Measurements from ENCODE around the gene TMEM185B.

Gene TMEM185B

GRCh38 chr2:120231974-120232635, 8.9 kb upstream of the TMEM185B start:
- Histone ChIP-seq H2BK15ac (replicated peaks; ENCODE audit: low read depth) (no peak overlapping the region), H3K79me1 (ENCODE audit: low read length) (no peaks in the 10 kb centered on the region), H4K8ac (ENCODE audit: low read depth, low read length) (no peak overlapping the region), H3K27ac (ENCODE audit: low read depth, low read length) (no peak overlapping the region), H3K27me3 (ENCODE audit: insufficient read depth, low read length, poor library complexity) (no peaks in the 10 kb centered on the region), H3K4me3 (ENCODE audit: low read length) (no peak overlapping the region), H3K9ac (ENCODE audit: low read length) (no peak overlapping the region), H2BK120ac (ENCODE audit: low read depth, low read length) (no peak overlapping the region), H2BK5ac (ENCODE audit: low read length) (no peak overlapping the region), H3K36me3 (ENCODE audit: control insufficient read depth, insufficient read depth, low read length) (no peaks in the 10 kb centered on the region), H3K4me1 (ENCODE audit: control insufficient read depth, low read depth, low read length) (no peaks in the 10 kb centered on the region), H3K79me2 (ENCODE audit: control insufficient read depth, insufficient read depth, low read length) (no peaks in the 10 kb centered on the region), H3K23ac (ENCODE audit: low read length) (no peak overlapping the region), H3K4me2 (ENCODE audit: low read length) (no peak overlapping the region), H3K18ac (ENCODE audit: low read length) (no peak overlapping the region), H4K5ac (ENCODE audit: low read length) (no peak overlapping the region), H3K56ac (ENCODE audit: low read length) (no peak overlapping the region), H2AK5ac (ENCODE audit: low read length) (no peak overlapping the region), H3K4ac (ENCODE audit: low read depth, low read length) (no peak overlapping the region)
- WGBS (ENCODE audit: extremely low coverage, insufficient coverage, low lambda C conversion rate) = no CpG with 5 or more reads among the region's 15 CpGs
- no peak for DNase-seq

- Histone ChIP-seq H2BK120ac (ENCODE audit: low read depth, low read length) (no peak overlapping the region), H3K4me3 (ENCODE audit: low read length) (no peak overlapping the region), H3K4me2 (ENCODE audit: low read length) (no peak overlapping the region), H3K56ac (ENCODE audit: low read length) (no peak overlapping the region), H3K4ac (ENCODE audit: low read depth, low read length) (no peak overlapping the region), H3K9ac (ENCODE audit: low read length) (no peak overlapping the region), H3K23ac (ENCODE audit: low read length) (no peak overlapping the region), H3K36me3 (ENCODE audit: control insufficient read depth, insufficient read depth, low read length) (no peaks in the 10 kb centered on the region), H3K27ac (ENCODE audit: low read depth, low read length) (no peak overlapping the region), H2AK5ac (ENCODE audit: low read length) (no peak overlapping the region), H3K4me1 (ENCODE audit: control insufficient read depth, low read depth, low read length) (no peaks in the 10 kb centered on the region), H3K79me1 (ENCODE audit: low read length) (no peaks in the 10 kb centered on the region), H2BK15ac (replicated peaks; ENCODE audit: low read depth) (no peak overlapping the region), H3K18ac (ENCODE audit: low read length) (no peak overlapping the region), H2BK5ac (ENCODE audit: low read length) (no peak overlapping the region), H3K79me2 (ENCODE audit: control insufficient read depth, insufficient read depth, low read length) (no peaks in the 10 kb centered on the region), H4K8ac (ENCODE audit: low read depth, low read length) (no peak overlapping the region), H4K5ac (ENCODE audit: low read length) (no peak overlapping the region), H3K27me3 (ENCODE audit: insufficient read depth, low read length, poor library complexity) (no peaks in the 10 kb centered on the region)
- WGBS (ENCODE audit: extremely low coverage, insufficient coverage, low lambda C conversion rate) = no CpG with 5 or more reads among the region's 4 CpGs
- no peak for DNase-seq
Observed at GRCh38 chr2:120231564-120231973, 8.4 kb upstream of the TMEM185B start.

- H3K79me1 ChIP-seq (ENCODE audit: low read length) = no peaks in the 10 kb centered on the region
- no CpG with 5 or more reads among the region's 17 CpGs for WGBS (ENCODE audit: extremely low coverage, insufficient coverage, low lambda C conversion rate)
Observed at GRCh38 chr2:120230515-120231471, 7.6 kb upstream of the TMEM185B start.

GRCh38 chr2:120229341-120229740, 6.1 kb upstream of the TMEM185B start:
- no peak for DNase-seq
- no peaks in the 10 kb centered on the region for H3K36me3 ChIP-seq (ENCODE audit: control insufficient read depth, insufficient read depth, low read length)
- H3K9ac ChIP-seq (ENCODE audit: low read length) = no peak overlapping the region
- H2AK5ac ChIP-seq (ENCODE audit: low read length) = no peak overlapping the region
- no peak overlapping the region for H4K5ac ChIP-seq (ENCODE audit: low read length)
- no peaks in the 10 kb centered on the region for H3K79me1 ChIP-seq (ENCODE audit: low read length)
- no CpG with 5 or more reads among the region's 10 CpGs for WGBS (ENCODE audit: extremely low coverage, insufficient coverage, low lambda C conversion rate)
- no peak overlapping the region for H3K4ac ChIP-seq (ENCODE audit: low read depth, low read length)
- H3K27me3 ChIP-seq (ENCODE audit: insufficient read depth, low read length, poor library complexity) = no peaks in the 10 kb centered on the region
- H3K56ac ChIP-seq (ENCODE audit: low read length) = no peak overlapping the region
- no peak overlapping the region for H3K23ac ChIP-seq (ENCODE audit: low read length)
- H2BK5ac ChIP-seq (ENCODE audit: low read length) = no peak overlapping the region
- no peak overlapping the region for H3K4me2 ChIP-seq (ENCODE audit: low read length)
- H3K4me3 ChIP-seq (ENCODE audit: low read length) = no peak overlapping the region
- H3K27ac ChIP-seq (ENCODE audit: low read depth, low read length) = no peak overlapping the region
- no peak overlapping the region for H4K8ac ChIP-seq (ENCODE audit: low read depth, low read length)
- H3K18ac ChIP-seq (ENCODE audit: low read length) = no peak overlapping the region
- H3K4me1 ChIP-seq (ENCODE audit: control insufficient read depth, low read depth, low read length) = no peaks in the 10 kb centered on the region
- H3K79me2 ChIP-seq (ENCODE audit: control insufficient read depth, insufficient read depth, low read length) = no peaks in the 10 kb centered on the region
- H2BK120ac ChIP-seq (ENCODE audit: low read depth, low read length) = no peak overlapping the region
- H2BK15ac ChIP-seq (replicated peaks; ENCODE audit: low read depth) = no peak overlapping the region

More at GRCh38 chr2:120230515-120231471, 7.6 kb upstream of the TMEM185B start:
- no peak overlapping the region for H3K9ac ChIP-seq (ENCODE audit: low read length)
- H3K27ac ChIP-seq (ENCODE audit: low read depth, low read length) = no peak overlapping the region
- H3K4me3 ChIP-seq (ENCODE audit: low read length) = no peak overlapping the region
- H2BK120ac ChIP-seq (ENCODE audit: low read depth, low read length) = no peak overlapping the region
- H3K56ac ChIP-seq (ENCODE audit: low read length) = no peak overlapping the region
- H3K18ac ChIP-seq (ENCODE audit: low read length) = no peak overlapping the region
- H3K4me2 ChIP-seq (ENCODE audit: low read length) = no peak overlapping the region
- no peaks in the 10 kb centered on the region for H3K27me3 ChIP-seq (ENCODE audit: insufficient read depth, low read length, poor library complexity)
- H4K5ac ChIP-seq (ENCODE audit: low read length) = no peak overlapping the region
- no peak overlapping the region for H2BK15ac ChIP-seq (replicated peaks; ENCODE audit: low read depth)
- H3K4ac ChIP-seq (ENCODE audit: low read depth, low read length) = no peak overlapping the region
- DNase-seq = no peak
- no peaks in the 10 kb centered on the region for H3K79me2 ChIP-seq (ENCODE audit: control insufficient read depth, insufficient read depth, low read length)
- H4K8ac ChIP-seq (ENCODE audit: low read depth, low read length) = no peak overlapping the region
- H2BK5ac ChIP-seq (ENCODE audit: low read length) = no peak overlapping the region
- H2AK5ac ChIP-seq (ENCODE audit: low read length) = no peak overlapping the region
- H3K36me3 ChIP-seq (ENCODE audit: control insufficient read depth, insufficient read depth, low read length) = no peaks in the 10 kb centered on the region
- H3K23ac ChIP-seq (ENCODE audit: low read length) = no peak overlapping the region
- H3K4me1 ChIP-seq (ENCODE audit: control insufficient read depth, low read depth, low read length) = no peaks in the 10 kb centered on the region

GRCh38 chr2:120228503-120228902, 5.3 kb upstream of the TMEM185B start:
- no peak for DNase-seq
- no peak overlapping the region for H3K56ac ChIP-seq (ENCODE audit: low read length)
- no peaks in the 10 kb centered on the region for H3K27me3 ChIP-seq (ENCODE audit: insufficient read depth, low read length, poor library complexity)
- no peak overlapping the region for H3K27ac ChIP-seq (ENCODE audit: low read depth, low read length)
- H2BK120ac ChIP-seq (ENCODE audit: low read depth, low read length) = no peak overlapping the region
- no peak overlapping the region for H3K9ac ChIP-seq (ENCODE audit: low read length)
- no peak overlapping the region for H3K4me3 ChIP-seq (ENCODE audit: low read length)
- no peak overlapping the region for H3K23ac ChIP-seq (ENCODE audit: low read length)
- H3K4me2 ChIP-seq (ENCODE audit: low read length) = no peak overlapping the region
- H4K5ac ChIP-seq (ENCODE audit: low read length) = no peak overlapping the region
- H3K4ac ChIP-seq (ENCODE audit: low read depth, low read length) = no peak overlapping the region
- no peak overlapping the region for H2AK5ac ChIP-seq (ENCODE audit: low read length)
- no peak overlapping the region for H3K18ac ChIP-seq (ENCODE audit: low read length)
- no peaks in the 10 kb centered on the region for H3K79me1 ChIP-seq (ENCODE audit: low read length)
- WGBS (ENCODE audit: extremely low coverage, insufficient coverage, low lambda C conversion rate) = no CpG with 5 or more reads among the region's 5 CpGs
- H4K8ac ChIP-seq (ENCODE audit: low read depth, low read length) = no peak overlapping the region
- H2BK5ac ChIP-seq (ENCODE audit: low read length) = no peak overlapping the region
- H3K79me2 ChIP-seq (ENCODE audit: control insufficient read depth, insufficient read depth, low read length) = no peaks in the 10 kb centered on the region
- H3K36me3 ChIP-seq (ENCODE audit: control insufficient read depth, insufficient read depth, low read length) = no peaks in the 10 kb centered on the region
- no peak overlapping the region for H2BK15ac ChIP-seq (replicated peaks; ENCODE audit: low read depth)
- H3K4me1 ChIP-seq (ENCODE audit: control insufficient read depth, low read depth, low read length) = no peaks in the 10 kb centered on the region
